ENCODE results near the gene SWI5. TPM values are rescaled to one million over a fixed set of nuclear protein-coding genes. Genes with fewer than 3 reads are reported as not detected.
A peak's percentile ranks its signal among the peaks of the same experiment; 100 is the strongest.

SWI5 gene
- total RNA-seq, 1 donor, result 31.1 TPM

- peak overlapping the region; percentile 97 for H3K4me3 ChIP-seq (ENCODE audit: low read depth, low read length)
- TF ChIP-seq, protein P1, sequence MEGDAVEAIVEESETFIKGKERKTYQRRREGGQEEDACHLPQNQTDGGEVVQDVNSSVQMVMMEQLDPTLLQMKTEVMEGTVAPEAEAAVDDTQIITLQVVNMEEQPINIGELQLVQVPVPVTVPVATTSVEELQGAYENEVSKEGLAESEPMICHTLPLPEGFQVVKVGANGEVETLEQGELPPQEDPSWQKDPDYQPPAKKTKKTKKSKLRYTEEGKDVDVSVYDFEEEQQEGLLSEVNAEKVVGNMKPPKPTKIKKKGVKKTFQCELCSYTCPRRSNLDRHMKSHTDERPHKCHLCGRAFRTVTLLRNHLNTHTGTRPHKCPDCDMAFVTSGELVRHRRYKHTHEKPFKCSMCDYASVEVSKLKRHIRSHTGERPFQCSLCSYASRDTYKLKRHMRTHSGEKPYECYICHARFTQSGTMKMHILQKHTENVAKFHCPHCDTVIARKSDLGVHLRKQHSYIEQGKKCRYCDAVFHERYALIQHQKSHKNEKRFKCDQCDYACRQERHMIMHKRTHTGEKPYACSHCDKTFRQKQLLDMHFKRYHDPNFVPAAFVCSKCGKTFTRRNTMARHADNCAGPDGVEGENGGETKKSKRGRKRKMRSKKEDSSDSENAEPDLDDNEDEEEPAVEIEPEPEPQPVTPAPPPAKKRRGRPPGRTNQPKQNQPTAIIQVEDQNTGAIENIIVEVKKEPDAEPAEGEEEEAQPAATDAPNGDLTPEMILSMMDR (IDR thresholded peaks at IDR 0.05; ENCODE audit: insufficient read depth, low read depth, low read length), result no peak
- DNase-seq (ENCODE audit: low read depth), result peak; percentile 70
Measured at GRCh38 chr9:128323212-128323730, 47.2 kb downstream of the SWI5 start.

DNA sequence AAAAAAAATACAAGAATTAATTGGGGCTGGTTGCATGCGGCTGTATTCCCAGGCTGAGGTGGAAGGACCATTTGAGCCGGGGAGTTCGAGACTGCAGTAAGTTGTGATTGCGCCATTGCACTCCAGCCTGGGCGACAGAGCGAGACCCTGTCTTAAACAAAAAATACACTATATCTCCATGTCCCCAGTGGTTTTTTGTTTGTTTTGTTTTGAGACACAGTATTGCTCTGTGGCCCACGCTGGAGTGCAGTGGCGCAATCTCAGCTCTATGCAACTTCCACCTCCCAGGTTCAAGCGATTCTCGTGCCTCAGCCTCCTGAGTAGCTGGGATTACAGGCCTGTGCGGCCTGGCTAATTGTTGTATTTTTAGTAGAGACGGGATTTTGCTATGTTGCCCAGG is 47.7 kb downstream of the SWI5 start:
- DNase-seq (ENCODE audit: low read depth), result no peak

DNA sequence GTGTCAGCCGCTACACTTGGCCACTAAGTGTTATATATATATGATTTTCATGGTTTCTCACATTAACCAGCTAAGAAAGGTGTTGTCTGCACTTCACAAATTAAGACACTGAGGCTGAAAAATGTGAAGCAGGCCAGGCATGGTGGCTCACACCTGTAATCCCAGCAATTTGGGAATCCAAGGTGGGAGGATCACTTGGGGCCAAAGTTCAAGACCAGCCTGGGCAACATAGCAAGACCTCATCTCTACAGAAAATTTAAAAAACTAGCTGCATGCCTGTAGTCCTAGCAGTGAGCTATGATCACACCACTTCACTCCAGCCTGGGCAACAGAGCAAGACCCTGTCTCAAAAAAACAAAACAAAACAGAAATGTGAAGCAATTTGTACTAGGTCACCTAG is 48.3 kb downstream of the SWI5 start:
- no peak for DNase-seq (ENCODE audit: low read depth)
- TF ChIP-seq, protein P1 (IDR thresholded peaks at IDR 0.05; ENCODE audit: insufficient read depth, low read depth, low read length), result no peak
- no peak overlapping the region for H3K4me3 ChIP-seq (ENCODE audit: low read depth, low read length)

More for the DNA sequence above, 47.7 kb downstream of the SWI5 start:
- TF ChIP-seq, protein P1 (IDR thresholded peaks at IDR 0.05; ENCODE audit: insufficient read depth, low read depth, low read length), result no peak
- H3K4me3 ChIP-seq (ENCODE audit: low read depth, low read length), result peak overlapping the region; percentile 97

GRCh38 chr9:128325629-128326028 is 49.6 kb downstream of the SWI5 start:
- no peak for DNase-seq (ENCODE audit: low read depth)
- H3K4me3 ChIP-seq (ENCODE audit: low read depth, low read length), result no peak overlapping the region
- TF ChIP-seq, protein P1 (IDR thresholded peaks at IDR 0.05; ENCODE audit: insufficient read depth, low read depth, low read length), result no peak

GRCh38 chr9:128333451-128333869 is 57.4 kb downstream of the SWI5 start:
- DNase-seq (ENCODE audit: low read depth), result no peak
- no peak overlapping the region for H3K4me3 ChIP-seq (ENCODE audit: low read depth, low read length)
- TF ChIP-seq, protein P1 (IDR thresholded peaks at IDR 0.05; ENCODE audit: insufficient read depth, low read depth, low read length), result no peak

DNA sequence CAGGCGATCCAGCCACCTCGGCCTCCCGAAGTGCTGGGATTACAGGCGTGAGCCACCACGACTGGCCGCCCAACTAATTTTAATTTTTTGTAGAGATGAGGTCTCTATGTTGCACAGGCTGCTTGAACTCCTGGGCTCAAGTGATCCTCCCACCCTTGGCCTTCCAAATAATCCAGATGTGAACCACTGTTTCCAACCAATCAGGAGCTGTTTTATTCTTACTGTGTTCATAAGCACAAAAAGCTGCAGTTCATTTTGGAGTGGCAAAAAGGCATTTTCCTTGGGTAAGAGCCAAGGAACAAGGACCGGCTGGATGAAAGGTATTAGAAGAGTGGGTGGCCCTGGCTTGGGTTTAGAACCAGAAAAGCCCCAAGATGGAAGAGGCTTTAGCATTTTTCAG is 59.1 kb downstream of the SWI5 start:
- no peak for DNase-seq (ENCODE audit: low read depth)
- no peak overlapping the region for H3K4me3 ChIP-seq (ENCODE audit: low read depth, low read length)
- TF ChIP-seq, protein P1 (IDR thresholded peaks at IDR 0.05; ENCODE audit: insufficient read depth, low read depth, low read length), result no peak

- TF ChIP-seq, protein P1 (IDR thresholded peaks at IDR 0.05; ENCODE audit: insufficient read depth, low read depth, low read length), result no peak
- DNase-seq (ENCODE audit: low read depth), result no peak
- H3K4me3 ChIP-seq (ENCODE audit: low read depth, low read length), result no peak overlapping the region
Measured at GRCh38 chr9:128335914-128336313, 59.8 kb downstream of the SWI5 start.
